Bronchial epithelial cell (primary cell): Measurements from ENCODE around the gene JUP. TPM values are rescaled to one million over a fixed set of nuclear protein-coding genes. Genes with fewer than 3 reads are reported as not detected.
A peak's percentile ranks its signal among the peaks of the same experiment; 100 is the strongest.
"Not testable (repeated sequence)": the region's sequence is repeated elsewhere in the genome, so short reads cannot be mapped to it uniquely, and the experiment has no call there.

Experiments
- DNase-seq: peaks from one replicate; pipeline ENCODE4 v3.0.0-alpha.2; 2010; ENCODE audit warnings: low read depth
- FAIRE-seq: peaks from 2 replicates; lab custom pipeline; 2011; peaks lifted over from hg19 to GRCh38; lab: Jason Lieb, UNC
- H3K27me3 ChIP-seq: 2 replicates; pipeline ENCODE4 v1.5.1; 2011; ENCODE audit warnings: low read length; ENCODE audit not compliant: control insufficient read depth, insufficient read depth
- H3K36me3 ChIP-seq: 2 replicates; pipeline ENCODE4 v1.5.1; 2011; ENCODE audit warnings: low read length; ENCODE audit not compliant: control insufficient read depth, insufficient read depth
- H3K4me3 ChIP-seq: 2 replicates; pipeline ENCODE4 v1.5.1; 2011; ENCODE audit warnings: mild to moderate bottlenecking, low read depth, low read length, control low read depth
- CTCF ChIP-seq: IDR thresholded peaks from 2 replicates; pipeline ENCODE4 v1.5.1; 2011; ENCODE audit warnings: mild to moderate bottlenecking, moderate library complexity, low read length, control low read depth, inconsistent platforms; ENCODE audit not compliant: insufficient read depth, severe bottlenecking
- total RNA-seq: library from RNA; depleted of rRNA; stranded (reverse); fragments of >200 nt; gene quantifications from 2 replicates; pipeline ENCODE4 v1.2.1, GENCODE V29; 2014

The JUP gene
- 227 and 407 TPM in 2 replicates for total RNA-seq

DNA sequence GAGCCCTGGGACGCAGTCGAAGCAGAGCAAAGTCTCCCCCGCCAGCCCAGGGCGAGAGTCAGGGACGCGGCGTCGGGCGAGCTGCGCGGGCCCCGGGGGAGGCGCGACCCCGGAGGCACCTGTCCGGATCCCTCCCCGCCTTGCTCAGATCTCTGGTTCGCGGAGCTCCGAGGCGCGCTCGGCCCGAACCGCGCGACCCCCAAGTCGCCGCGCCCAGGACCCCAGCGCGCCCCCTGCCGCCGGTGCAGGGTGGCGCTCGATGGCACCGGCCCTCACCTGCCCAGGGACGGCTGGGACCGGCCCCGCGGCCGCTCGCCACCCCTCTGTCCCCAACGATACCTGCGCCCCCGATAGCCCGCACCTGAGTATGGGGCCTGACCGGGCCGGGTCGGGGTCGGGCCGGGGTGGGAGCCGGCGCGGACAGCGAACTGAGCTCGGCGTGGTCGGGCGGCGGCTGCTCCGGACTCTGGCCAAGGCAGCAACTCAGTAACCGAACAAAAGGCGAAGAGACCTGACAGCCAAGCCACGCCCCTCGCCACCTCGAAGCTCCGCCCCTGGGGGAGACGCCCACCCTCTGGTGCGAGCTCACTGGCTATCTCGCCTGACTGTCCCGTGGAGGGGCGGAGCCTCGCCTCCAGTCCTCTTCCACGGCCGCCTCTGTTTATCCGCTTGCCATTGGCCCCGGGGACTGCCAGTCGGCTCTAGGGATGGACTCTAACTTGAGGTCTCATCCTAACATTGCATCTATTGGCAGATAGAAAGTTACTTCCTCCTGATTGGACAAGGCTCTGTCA lies at the start of gene JUP:
Gene JUP (minus strand): TSS at position 485 of the 794 bp plus-strand sequence. CDS start 14,857 bp downstream, outside the sequence.
- TF ChIP-seq CTCF = peak; percentile 51
- peaks cover 8% of the 10 kb centered on the region for H3K36me3 ChIP-seq
- no peaks in the 10 kb centered on the region for H3K27me3 ChIP-seq
- no peak for DNase-seq
- no peak for FAIRE-seq
- peak within 1 kb of the TSS; percentile 79 for H3K4me3 ChIP-seq

DNA sequence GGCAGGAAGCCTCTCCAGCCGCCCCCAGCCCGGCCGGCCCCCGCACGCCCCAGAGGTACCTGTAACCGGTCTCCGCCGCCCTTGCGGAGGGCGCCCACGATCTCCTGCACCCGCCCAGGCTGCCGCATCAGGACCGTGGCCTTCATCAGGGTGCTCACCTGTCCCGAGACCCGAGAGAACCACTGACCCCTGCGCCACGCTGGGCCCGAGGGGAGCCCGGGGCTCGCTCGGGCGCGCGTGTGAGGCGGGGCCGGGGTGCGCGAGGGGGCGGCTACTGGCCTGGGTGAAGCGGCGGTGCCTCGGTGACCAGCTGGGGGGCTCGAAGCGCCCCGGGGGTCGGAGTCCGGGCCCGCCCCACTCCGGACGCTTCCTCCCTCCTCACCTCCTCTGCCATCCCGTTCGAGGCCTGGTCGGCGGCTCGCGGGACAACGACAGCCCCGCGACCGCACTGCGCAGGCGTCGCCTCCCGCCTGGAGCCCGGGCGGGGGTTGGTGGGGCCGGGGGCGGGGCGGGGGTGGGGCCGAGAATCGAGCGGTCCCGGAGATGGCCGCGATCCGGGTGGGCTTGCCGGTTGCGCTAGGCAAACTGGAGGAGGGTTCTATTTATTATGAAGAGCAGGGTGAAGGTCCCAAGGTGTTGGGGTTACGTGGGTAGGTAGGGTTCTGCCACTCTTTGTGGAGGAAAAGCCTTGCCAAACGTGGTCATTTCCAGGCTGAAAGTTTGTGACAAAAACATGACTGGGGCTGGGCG lies 49.5 kb upstream of the JUP start, which contains the start of gene NT5C3B:
Gene NT5C3B (minus strand): TSS at position 433 of the 750 bp plus-strand sequence. CDS start 39 bp downstream, at position 394.
- DNase-seq = no peak
- peak within 1 kb of the TSS; percentile 74 for H3K4me3 ChIP-seq
- H3K36me3 ChIP-seq = peaks cover 1% of the 10 kb centered on the region
- FAIRE-seq = no peak
- no peak for TF ChIP-seq CTCF
- H3K27me3 ChIP-seq = no peaks in the 10 kb centered on the region

GRCh38 chr17:41835214-41835799 lies 48.8 kb upstream of the JUP start:
- Histone ChIP-seq H3K36me3 (peaks cover 1% of the 10 kb centered on the region), H3K4me3 (peak overlapping the region; percentile 74), H3K27me3 (no peaks in the 10 kb centered on the region)
- DNase-seq (no peak), FAIRE-seq (no peak)
- no peak for TF ChIP-seq CTCF

DNA sequence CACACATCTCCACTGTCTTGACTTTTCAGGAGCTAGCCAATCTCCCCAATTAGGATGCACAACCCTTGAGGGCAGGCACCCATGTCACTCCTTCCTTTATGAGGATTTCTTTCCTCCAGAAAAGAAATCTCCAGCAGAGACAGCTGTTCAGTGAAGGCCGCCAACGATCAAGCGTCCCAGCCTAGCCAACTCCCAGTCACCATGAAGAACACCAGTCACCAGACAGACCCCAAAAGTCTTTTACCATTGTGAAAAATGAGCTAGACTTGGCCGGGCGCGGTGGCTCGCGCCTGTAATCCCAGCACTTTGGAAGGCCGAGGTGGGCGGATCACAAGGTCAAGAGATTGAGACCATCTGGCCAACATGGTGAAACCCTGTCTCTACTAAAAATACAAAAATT lies 43.5 kb upstream of the JUP start:
- not testable (repeated sequence) for H3K4me3 ChIP-seq, H3K27me3 ChIP-seq, FAIRE-seq, DNase-seq
- H3K36me3 ChIP-seq = peaks cover 11% of the 10 kb centered on the region

- FAIRE-seq = no peak
Measured at GRCh38 chr17:41825175-41825845, 38.8 kb upstream of the JUP start.

More at GRCh38 chr17:41825175-41825845, 38.8 kb upstream of the JUP start:
- no peak for TF ChIP-seq CTCF
- Histone ChIP-seq H3K4me3 (no peak overlapping the region), H3K27me3 (no peaks in the 10 kb centered on the region), H3K36me3 (peaks cover 10% of the 10 kb centered on the region)
- DNase-seq = no peak
